Endothelial cell of umbilical vein (primary cell): Measurements from ENCODE around the gene ACTA2.

Source experiments
- CTCF ChIP-seq, 2 donors: IDR thresholded peaks; 1 replicate in 1 of 2; 2 replicates in 1 of 2; pipeline ENCODE4 v1.5.1; 2011; ENCODE audit warnings: low read length in 2 of 2, mild to moderate bottlenecking in 2 of 2, moderate library complexity in 2 of 2, control low read depth in 1 of 2, inconsistent platforms in 1 of 2, low read depth in 1 of 2; ENCODE audit not compliant: insufficient read depth in 1 of 2; ENCODE audit errors: extremely low read depth in 1 of 2
- EZH2 ChIP-seq: IDR thresholded peaks from 2 replicates; pipeline ENCODE4 v1.6.1; 2012; ENCODE audit warnings: borderline replicate concordance, low read depth, mild to moderate bottlenecking, moderate library complexity, low read length, inconsistent platforms; ENCODE audit not compliant: severe bottlenecking
- FOS ChIP-seq: IDR thresholded peaks from 2 replicates; pipeline ENCODE4 v1.6.1; 2011; ENCODE audit warnings: mild to moderate bottlenecking, low read length, moderate library complexity, borderline replicate concordance; ENCODE audit not compliant: insufficient read depth
- JUN ChIP-seq: IDR thresholded peaks from 2 replicates; pipeline ENCODE4 v1.6.1; 2011; ENCODE audit warnings: borderline replicate concordance, low read depth; ENCODE audit not compliant: insufficient read length, insufficient read depth
- MYC ChIP-seq: IDR thresholded peaks from one replicate; pipeline ENCODE4 v1.6.1; 2011; ENCODE audit warnings: mild to moderate bottlenecking, low read depth, low read length
- POLR2A ChIP-seq: IDR thresholded peaks from 2 replicates; pipeline ENCODE4 v1.6.1; 2012; ENCODE audit warnings: low read depth, mild to moderate bottlenecking, control low read depth, low read length
- POLR2AphosphoS5 ChIP-seq: IDR thresholded peaks from 2 replicates; pipeline ENCODE4 v1.6.1; 2012; ENCODE audit warnings: low read depth, mild to moderate bottlenecking, control low read depth, low read length, moderate library complexity; ENCODE audit not compliant: insufficient read depth
- TF ChIP-seq, protein P1 (sequence below): IDR thresholded peaks from 2 replicates; pipeline ENCODE4 v1.6.1; 2011; ENCODE audit not compliant: insufficient read depth, insufficient read length

DNA sequence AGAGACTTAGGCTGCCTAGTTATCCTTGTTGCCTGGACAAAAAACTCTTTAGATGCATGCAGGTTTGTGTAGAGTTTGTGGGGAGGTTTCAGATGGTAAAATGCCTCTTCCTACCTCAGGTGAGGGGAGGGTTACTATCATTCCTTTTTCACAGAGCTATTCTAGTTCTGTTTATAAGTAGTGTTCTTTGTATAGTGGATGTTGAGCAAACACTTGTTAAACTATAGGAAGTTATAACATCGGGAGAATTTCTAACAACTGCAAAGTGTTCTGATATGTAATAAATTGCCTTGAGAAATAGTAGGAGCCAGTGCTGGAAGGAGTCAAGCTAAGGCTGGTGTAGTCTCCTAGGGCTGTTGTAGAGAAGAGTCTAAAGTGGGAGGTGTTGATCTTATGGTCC is 31.4 kb upstream of the ACTA2 start:
- no peak for TF ChIP-seq CTCF (IDR thresholded peaks at IDR 0.05; ENCODE audit: extremely low read depth in 1 of 2, insufficient read depth in 1 of 2, low read depth in 1 of 2, low read length in 2 of 2)
- TF ChIP-seq POLR2A: no peak
- TF ChIP-seq POLR2AphosphoS5: no peak
- no peak for TF ChIP-seq FOS
- no peak for TF ChIP-seq EZH2
- TF ChIP-seq, protein P1, sequence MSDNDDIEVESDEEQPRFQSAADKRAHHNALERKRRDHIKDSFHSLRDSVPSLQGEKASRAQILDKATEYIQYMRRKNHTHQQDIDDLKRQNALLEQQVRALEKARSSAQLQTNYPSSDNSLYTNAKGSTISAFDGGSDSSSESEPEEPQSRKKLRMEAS: no peak
- TF ChIP-seq JUN: no peak
- no peak for TF ChIP-seq MYC
